HG03520 (cell line): ENCODE results near the gene ANKRD33B.
A peak's percentile ranks its signal among the peaks of the same experiment; 100 is the strongest.
"Not testable (repeated sequence)": the region's sequence is repeated elsewhere in the genome, so short reads cannot be mapped to it uniquely, and the experiment has no call there.

Experiments
- ATAC-seq: cut with Tn5 transposase; IDR thresholded peaks from one replicate; pipeline ENCODE4 v1.9.1; 2021; ENCODE audit warnings: mild to moderate bottlenecking, moderate library complexity; ENCODE audit not compliant: unreplicated experiment

Gene ANKRD33B

DNA sequence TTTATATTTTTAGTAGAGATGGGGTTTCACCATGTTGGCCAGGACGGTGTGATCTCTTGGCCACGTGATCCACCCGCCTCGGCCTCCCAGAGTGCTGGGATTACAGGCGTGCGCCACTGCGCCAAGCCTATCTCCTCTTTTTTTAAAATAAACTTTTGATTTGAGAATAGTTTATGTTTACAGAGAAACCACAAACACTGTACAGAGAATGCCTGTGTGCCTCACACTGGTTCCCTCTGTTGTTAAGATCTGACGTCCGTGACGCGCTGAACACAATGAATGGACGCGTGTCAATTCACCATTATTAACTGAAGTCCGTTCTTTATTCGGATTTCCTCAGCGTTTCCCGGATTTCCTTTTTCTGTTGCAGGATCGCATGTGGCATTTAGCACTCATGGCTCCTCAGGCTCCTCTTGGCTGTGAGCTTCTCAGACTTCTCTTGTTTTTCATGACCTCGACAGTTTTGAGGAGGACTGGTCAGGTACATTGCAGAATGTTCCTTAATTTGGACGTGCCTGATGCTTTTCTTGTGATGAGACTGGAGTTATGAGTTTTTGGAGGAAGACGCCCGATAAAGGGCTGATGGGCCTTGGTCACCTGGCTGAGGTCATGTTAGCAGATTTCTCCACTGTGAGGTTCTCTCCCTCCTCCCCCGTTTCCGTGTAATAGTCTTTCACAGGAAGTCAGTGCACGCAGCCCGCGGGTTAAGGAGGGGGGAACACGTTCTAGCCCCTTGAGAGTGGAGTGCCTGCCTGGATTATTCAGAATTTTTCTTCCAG is 69.6 kb downstream of the ANKRD33B start:
- no peak for ATAC-seq

DNA sequence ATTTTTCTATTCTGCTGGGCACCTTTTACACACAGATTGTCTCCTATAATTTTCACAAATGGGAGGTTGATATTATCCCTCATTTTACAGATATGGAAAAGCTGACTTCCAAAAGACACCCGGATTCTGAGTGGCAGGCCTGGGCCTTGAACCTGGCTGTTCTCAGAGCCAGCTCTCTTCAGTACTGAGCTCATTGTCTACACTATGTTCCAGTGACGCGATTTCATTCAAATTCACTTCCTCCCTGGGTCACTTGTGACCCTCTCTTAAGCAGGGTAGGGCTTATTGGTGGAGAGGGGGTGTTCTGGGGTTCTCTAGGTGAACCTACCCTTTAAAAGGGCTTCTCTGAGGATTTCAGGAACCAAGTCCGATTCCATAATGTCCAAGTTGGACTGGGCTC is 70.2 kb downstream of the ANKRD33B start:
- no peak for ATAC-seq

DNA sequence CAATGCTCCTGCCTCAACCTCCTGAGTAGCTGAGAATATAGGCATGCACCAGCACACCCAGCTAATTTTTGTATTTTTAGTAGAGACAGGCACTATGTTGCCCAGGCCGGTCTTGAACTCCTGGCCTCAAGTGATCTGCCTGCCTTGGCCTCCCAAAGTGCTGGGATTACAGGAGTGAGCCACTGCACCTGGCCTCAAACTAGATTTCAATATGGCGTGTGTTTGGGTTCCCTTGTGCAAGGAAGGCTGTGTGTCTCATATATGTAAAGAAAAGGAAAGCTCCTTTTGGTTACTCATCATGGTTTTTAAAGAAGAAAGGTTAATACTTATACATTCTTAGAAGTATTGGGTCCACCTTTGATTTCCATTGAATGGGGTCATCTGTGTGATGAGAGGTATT is 70.7 kb downstream of the ANKRD33B start:
- no peak for ATAC-seq

DNA sequence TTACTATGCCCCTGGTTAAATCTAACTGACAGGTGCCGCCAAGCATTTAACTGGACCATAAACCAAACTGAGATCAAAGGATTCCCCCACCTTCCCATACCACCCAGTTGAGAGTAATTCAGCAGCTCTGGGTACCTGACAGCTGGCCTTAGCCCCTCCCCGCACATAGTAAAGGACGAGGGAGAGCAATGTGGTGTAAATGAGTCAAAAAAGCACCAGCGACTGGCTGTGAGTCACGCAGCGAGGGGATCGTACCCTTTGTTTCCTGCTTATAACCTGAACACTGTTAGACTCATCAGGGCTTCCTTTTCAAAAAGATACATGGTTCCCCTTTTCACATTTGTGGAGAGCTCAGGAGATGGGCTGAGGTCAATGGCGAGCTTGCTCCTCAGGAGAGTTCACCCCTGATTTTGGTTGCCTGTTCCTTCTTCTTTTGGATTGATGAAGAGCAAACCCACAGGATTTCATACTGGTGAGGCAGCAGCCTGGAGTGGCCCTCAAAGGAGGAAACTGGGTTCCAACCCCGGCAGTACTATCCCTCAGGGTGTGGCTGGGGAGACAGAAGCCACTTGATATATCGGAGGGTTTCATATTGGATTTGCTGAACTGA is 71.5 kb downstream of the ANKRD33B start:
- peak; percentile 68 for ATAC-seq

DNA sequence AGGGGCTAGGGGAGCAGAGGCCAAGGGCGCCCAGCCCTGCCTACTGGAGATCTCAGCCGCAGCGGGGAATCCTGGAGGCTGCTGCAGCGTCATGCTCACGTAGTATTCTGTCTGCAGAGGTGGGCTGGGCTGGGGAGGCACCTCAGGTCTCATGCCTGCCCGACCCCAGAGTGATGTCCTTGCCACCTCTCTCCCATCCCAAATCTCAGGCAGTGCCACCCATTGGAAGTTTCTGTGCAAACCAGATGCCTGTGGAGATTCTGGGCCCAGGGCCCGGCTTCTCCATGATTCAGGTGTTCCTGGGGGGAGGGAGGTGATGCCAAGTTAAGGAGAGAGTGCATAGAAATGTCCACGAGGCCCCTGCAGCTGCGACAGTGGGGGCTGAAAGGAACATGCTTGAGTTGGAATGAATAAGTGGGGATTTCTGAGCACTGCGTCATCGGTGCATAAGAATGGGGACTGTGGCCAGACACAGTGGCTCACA is 72.0 kb downstream of the ANKRD33B start:
- no peak for ATAC-seq

DNA sequence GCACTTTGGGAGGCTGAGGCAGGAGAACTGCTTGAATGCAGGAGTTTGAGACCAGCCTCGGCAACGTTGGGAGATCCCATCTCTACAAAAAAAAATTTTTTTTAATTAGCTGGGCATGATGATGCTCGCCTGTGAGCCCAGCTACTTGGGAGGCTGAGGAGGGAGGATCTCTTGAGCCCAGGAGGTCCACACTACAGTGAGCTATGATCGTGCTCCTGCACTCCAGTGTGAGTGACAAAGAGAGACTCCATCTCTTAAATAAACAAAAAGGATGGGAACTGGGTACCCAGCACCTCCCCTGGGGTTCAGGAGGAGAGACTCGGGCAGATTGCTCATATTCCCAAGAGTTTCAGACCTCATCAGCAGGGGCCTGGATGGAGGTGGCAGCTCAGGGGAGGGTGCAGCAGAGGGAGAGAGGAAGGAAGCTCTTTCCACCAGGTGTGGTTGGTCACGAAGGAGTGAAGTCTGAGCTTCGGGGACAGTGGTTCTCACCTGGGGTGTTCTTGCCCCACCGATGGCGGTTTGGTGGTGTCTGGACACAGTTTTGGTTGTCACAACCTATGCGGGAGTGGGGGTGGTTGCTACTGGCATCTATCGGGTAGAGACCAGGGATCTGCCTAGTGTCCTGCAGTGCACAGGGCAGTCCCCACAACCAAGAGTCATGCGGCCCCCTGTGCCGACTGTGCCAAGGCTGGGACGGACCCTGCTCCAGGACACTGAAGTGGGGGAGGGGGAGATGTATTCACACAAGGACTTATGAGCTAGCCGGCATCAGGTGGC is 72.7 kb downstream of the ANKRD33B start:
- no peak for ATAC-seq

DNA sequence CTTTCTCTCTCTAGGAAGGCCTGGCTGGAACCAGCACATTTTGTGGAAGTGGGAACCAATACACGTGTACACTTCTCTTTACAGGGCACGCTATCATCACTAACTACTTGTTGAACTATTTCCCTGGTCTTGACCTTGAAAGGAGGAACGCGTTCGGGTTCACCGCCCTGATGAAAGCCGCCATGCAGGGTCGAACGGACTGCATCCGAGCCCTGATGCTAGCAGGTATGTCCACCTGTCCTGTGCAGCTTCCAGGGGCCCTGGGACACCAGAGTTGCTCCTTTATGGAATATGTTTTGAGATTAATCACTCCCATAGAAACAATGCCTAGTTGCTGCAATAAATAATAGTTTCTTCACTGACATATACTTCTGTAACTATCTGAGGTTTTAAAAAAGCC is 74.1 kb downstream of the ANKRD33B start:
- ATAC-seq: no peak

DNA sequence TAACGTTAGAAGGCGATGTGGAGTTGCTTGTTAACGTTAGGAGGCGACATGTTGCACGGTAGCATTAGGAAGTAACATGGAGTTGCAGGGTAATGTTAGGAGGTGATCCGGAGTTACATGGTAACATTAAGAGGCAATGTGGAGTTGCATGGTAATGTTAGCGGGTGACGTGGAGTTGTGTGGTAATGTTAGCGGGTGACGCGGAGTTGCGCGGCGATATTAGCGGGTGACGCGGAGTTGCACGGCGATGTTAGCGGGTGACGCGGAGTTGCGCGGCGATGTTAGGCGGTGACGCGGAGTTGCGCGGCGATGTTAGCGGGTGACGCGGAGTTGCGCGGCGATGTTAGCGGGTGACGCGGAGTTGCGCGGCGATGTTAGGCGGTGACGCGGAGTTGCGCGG is 74.9 kb downstream of the ANKRD33B start:
- ATAC-seq: not testable (repeated sequence)

DNA sequence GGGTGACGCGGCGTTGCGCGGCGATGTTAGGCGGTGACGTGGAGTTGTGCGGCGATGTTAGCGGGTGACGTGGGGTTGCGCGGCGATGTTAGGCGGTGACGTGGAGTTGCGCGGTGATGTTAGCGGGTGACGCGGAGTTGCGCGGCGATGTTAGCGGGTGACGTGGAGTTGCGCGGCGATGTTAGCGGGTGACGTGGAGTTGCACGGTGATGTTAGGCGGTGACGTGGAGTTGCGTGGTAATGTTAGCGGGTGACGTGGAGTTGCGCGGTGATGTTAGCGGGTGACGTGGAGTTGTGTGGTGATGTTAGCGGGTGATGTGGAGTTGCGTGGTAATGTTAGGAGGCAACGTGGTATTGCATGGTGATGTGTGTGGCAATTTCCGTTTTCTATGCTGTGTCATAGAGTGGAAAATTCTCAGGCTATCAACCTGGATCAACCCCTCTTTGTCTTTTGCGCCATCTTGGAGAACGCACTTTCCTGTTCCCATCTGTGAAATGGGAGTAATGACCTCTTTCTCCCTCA is 76.0 kb downstream of the ANKRD33B start:
- no peak for ATAC-seq

DNA sequence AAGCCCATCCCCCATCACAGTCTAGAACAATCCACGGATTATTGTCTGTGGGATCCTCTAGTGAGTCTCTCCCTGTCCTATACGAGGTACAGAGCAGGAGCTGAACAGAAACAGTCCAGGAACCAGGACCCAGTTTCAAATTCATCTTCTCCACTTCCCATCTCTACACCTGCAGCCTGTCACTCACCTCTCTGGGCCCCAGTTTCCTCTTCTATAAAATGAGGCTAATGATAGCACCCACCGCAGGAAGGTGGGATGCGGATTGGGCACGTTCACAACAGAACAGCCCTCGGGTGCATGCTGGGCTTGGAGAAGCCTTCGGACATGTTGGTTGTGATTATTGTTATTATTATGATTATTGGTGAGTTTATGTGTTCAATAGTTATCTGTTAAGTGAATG is 78.5 kb downstream of the ANKRD33B start:
- ATAC-seq: no peak

DNA sequence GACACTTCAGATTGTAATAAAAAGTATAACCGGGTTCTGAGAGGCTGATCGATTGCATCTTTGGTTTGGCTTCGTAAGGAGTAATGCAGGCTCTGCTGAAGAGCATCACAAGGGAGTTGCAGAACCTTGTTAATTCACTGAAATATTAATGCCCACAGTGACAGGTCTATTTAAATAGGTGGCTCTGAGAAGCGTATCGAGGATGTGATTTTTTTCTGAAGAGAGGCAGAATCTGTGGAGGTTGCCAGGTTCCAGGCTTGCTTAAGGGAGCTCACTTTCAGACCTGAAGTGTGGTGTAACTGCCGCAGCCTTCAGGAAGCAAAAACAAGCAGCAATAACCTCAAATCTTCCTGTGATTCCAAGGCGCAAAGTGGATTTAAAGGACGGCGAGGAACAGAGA is 80.3 kb downstream of the ANKRD33B start:
- no peak for ATAC-seq

DNA sequence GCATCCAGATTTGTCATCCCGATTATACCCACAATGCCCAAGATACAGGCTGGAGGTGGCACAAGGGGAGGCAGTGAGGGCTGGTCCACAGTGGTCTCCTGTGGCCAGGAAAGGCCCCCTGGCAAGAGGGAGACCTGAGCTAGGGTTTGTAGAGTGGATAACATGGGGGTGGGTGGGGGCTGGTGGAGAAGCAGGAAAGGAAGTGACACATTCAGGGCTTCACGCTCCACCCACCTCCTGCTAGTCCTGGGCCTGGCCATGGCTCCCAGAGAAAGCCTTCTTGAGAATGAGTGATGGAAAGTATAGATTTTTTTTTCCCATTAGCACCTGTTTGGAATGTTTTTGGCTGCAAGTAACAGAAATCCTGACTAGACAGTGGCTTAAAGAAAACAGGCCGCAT is 81.3 kb downstream of the ANKRD33B start:
- ATAC-seq: no peak

DNA sequence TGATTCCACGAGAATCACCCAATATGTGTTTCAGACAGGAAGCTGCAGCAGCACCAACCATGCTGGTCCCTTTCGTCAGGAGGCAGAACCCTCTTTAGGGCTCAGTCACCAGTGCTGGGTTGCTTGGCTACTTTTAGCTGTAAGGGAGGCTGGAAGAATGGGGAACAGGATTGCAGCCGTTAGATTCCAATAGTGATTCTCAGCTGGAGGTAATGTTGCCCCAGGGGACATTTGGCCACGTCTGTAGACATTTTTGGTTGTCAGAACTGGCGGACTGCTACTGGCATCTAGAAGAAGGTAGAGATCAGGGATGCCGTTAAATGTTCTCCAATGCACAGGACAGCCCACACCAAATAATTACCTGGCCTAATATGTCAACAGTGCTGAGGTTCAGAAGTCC is 81.8 kb downstream of the ANKRD33B start:
- no peak for ATAC-seq

DNA sequence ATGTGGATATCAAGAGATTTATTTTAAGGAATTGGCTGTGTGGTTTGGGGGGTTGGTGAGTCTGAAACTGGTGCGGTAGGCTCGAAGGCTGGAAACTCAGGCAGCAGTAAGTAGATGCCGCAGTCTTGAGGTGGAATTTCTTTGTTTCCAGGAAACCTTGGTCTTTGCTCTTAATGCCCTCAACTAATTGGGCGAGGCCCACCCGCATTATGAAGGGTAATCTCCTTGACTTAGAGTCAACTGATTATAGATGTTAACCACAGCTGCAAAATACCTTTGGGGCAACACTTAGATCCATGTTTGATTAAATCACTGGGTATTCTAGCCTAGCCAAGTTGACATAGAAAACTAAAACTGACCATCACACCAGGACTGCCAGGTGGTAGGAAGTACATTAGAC is 83.8 kb downstream of the ANKRD33B start:
- ATAC-seq: no peak

DNA sequence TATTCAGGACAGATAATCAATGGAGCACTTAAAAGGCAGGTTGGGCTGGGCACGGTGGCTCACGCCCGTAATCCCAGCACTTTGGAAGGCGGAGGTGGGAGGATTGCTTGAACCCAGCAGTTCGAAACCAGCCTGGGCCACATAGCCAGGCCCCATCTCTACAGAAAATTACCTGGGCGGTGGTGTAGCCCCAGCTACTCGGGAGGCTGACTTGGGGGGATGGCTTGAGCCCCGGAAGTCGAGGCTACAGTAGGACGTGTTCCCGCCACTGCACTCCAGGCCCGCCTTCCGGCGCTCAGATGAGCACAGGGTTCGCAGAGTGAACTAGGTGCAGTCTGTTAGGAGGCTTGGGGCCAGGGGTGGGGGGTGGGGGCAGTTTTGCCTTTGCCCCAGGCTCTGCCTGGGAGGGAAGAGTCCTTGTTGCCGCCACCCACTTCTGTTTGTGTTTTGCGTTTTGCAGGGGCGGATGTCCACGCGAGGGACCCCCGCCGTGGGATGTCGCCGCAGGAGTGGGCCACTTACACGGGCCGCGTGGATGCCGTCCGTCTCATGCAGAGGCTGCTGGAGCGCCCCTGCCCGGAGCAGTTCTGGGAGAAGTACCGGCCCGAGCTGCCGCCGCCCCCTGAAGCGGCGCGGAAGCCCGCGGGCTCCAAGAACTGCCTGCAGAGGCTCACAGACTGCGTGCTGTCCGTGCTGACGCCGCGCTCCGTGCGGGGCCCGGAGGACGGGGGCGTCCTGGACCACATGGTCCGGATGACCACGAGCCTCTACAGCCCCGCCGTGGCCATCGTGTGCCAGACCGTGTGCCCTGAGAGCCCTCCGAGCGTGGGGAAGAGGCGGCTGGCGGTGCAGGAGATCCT is 85.2 kb downstream of the ANKRD33B start:
- ATAC-seq: no peak

DNA sequence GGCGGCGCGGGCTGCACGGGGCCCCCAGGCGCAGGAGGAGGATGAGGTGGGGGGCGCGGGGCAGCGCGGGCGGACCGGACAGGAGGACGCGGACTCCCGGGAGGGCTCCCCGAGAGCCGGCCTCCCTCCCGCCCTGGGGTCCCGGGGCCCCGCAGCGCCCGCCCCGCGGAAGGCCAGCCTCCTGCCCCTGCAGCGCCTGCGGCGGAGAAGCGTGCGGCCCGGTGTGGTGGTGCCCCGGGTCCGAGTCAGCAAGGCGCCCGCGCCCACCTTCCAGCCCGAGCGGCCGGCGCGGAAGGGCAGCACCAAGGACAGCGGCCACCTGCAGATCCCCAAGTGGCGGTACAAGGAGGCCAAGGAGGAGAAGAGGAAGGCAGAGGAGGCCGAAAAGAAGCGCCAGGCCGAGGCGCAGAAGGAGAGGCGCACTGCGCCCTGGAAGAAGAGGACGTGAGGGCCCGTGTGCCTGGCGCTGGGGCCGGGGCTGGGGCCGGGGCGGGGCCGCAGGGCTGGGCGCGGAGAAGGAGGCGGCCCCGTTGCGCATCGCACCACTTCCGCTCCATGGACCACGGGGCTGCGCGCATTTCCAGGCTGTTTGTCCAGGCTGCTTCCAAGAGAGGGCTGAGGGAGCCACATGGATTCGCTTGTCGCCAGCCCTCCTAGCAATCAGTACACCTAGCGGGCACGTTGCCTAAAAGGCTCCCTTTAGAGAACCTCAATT is 86.0 kb downstream of the ANKRD33B start:
- ATAC-seq: no peak

DNA sequence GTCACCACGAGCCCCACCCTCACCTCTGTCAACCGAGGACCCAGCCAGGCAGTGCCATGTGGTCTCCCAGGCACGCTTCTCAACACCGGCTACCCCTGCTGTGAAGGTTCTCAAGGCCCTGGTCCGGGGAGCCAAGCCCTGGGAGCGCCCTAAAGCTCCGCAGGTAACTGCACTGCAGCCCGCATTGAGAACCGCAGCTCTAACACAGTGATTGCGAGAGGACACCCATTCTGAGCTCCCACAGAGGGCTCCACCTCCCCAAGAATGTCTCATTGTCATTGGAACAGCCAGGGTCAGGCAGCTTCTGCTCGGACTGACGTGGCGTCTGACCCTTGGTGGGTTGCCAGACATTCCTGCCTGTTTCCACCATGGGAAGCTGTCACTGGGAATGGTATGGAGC is 88.3 kb downstream of the ANKRD33B start:
- ATAC-seq: no peak

DNA sequence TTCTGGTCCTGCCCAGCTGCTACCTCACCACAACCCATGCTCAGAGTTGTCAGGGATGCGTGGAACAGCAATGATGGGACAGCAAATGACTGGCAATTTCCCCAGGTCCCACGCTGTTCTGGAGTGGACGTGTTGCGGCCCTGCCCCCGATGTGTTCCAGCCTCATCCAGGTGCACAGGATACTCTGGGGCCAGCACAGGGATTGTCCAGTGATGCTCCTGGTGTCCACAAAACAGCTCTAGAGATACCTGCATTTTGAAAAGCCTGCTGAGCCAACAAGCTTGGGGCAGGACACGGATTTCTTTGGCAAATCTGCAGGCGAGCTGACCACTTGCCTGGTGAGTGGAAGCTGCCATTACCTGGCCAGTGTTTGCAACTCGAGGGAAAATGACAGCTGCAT is 88.7 kb downstream of the ANKRD33B start:
- no peak for ATAC-seq

DNA sequence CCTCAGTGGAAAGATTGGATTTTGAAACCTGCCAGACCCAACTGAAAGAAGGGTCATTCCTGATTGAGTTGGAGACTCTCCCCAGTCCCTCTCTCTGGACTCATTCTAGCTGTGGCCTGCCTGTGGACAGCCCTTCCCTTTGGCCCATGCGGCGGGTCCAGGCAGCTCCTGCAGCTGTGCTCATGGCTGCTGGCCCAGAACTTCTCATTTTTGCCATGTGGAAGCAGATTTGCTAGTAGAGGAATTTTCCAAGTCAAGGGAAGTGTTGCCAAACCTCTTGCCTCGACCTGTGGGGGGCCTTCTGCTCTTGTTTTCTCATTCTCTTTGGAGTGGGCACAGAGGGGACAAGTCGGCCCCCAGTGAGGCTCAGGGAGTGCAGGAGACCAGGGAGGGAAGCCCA is 89.2 kb downstream of the ANKRD33B start:
- no peak for ATAC-seq

DNA sequence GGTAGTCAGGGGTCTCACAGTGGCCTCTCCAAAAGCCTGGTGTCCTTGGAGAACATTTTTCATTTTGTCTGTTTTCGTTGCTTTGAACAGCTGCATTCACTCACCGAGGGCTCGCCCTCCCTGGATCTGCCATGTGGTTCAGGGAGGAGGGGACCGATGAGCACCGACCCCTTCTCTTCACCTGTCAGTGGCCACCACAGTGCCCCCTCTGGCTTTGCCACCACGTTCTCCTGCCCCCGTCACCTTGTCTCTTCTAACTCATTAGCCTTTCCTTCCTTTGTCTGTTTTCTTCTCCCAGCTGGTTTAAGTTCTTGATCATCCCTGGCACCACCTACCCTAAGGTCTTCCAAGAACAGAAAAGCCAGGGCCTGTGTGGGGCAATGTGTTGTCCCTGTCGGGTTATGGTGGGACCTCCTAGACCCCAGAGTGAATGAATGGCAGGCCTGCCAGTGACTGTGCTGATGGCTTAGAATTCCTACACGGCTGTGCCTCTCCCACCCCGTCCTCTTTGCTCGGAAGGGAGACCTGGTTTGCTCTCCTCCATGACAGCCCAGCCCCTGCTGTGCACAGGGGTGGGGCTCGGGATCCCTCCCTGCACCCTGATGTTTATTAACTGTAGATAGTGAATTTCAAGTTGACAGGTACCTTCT is 90.0 kb downstream of the ANKRD33B start:
- no peak for ATAC-seq
